Esophagus squamous epithelium (tissue), 4 donors: ENCODE results near the gene DHRS2.

ENCODE experiments used
- POLR2A ChIP-seq, 4 donors: fragments of 450-650 bp; IDR thresholded peaks; one replicate each; pipeline ENCODE4 v1.6.1; 2017; ENCODE audit warnings: antibody characterized with exemption in 4 of 4, mild to moderate bottlenecking in 4 of 4, moderate library complexity in 3 of 4
- TF ChIP-seq, protein P1 (sequence below), 6 experiments: fragments of 450-650 bp in 4 of 6; fragments of 200-600 bp in 2 of 6; sonication (generic) in 2 of 6; IDR thresholded peaks; one replicate each; pipeline ENCODE4 v1.5.1; 2016 to 2019; ENCODE audit warnings: antibody characterized with exemption in 6 of 6, mild to moderate bottlenecking in 4 of 6, moderate library complexity in 4 of 6

DNA sequence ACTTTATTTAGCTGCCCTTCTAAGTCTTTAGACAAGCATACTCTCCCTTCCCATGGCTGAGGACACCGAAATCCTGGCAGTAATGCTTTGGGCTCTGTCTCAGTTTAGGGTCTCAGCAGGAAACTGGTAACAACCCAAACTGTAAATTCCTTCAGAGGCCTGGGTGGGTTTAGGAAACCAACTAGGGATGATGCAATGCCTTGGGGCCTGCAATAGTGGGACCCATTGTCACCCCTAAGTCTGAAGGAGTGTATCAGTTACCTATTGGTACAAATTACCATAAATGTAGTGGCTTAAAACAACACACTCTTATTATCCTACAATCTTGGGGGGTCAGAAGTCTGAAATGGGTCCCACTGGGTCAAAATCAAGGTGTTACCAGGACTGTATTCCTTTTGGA, 36.0 kb downstream of the DHRS2 start:
- TF ChIP-seq, protein P1, sequence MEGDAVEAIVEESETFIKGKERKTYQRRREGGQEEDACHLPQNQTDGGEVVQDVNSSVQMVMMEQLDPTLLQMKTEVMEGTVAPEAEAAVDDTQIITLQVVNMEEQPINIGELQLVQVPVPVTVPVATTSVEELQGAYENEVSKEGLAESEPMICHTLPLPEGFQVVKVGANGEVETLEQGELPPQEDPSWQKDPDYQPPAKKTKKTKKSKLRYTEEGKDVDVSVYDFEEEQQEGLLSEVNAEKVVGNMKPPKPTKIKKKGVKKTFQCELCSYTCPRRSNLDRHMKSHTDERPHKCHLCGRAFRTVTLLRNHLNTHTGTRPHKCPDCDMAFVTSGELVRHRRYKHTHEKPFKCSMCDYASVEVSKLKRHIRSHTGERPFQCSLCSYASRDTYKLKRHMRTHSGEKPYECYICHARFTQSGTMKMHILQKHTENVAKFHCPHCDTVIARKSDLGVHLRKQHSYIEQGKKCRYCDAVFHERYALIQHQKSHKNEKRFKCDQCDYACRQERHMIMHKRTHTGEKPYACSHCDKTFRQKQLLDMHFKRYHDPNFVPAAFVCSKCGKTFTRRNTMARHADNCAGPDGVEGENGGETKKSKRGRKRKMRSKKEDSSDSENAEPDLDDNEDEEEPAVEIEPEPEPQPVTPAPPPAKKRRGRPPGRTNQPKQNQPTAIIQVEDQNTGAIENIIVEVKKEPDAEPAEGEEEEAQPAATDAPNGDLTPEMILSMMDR (IDR thresholded peaks at IDR 0.05), result no peak
- no peak for TF ChIP-seq POLR2A (IDR thresholded peaks at IDR 0.05)
